ENCODE results near the gene PSME3IP1.
"Not testable (repeated sequence)": the region's sequence is repeated elsewhere in the genome, so short reads cannot be mapped to it uniquely, and the experiment has no call there.

Gene PSME3IP1

DNA sequence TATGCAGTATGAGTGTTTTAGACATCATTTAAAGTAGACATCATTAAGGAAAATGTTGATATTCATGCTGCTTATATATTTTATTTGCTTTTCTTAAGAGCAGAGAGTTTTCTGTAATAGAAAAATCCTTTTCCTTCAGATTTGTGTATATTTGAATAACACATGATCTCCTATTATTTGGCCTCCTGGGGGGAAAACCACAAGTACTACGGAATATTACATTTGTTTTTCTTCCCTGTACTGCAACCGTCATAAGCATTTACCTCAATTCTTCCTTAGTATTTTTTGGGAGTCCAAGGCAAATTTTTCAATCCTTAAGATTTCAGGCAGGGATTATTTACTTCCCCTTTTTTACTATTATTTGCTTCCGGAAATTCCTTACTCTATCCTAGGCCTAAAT, 6.3 kb upstream of the PSME3IP1 start:
- Histone ChIP-seq H3K4me1 (ENCODE audit: control insufficient read depth, insufficient read depth, low read length) (peaks cover 30% of the 10 kb centered on the region), H3K27ac (ENCODE audit: low read depth, low read length) (no peak overlapping the region), H3K9ac (ENCODE audit: low read length) (no peak overlapping the region), H3K36me3 (ENCODE audit: control insufficient read depth, insufficient read depth, low read length) (no peaks in the 10 kb centered on the region), H3K4me3 (ENCODE audit: low read length) (no peak overlapping the region), H3K27me3 (ENCODE audit: control insufficient read depth, insufficient read depth, low read length) (no peaks in the 10 kb centered on the region)

DNA sequence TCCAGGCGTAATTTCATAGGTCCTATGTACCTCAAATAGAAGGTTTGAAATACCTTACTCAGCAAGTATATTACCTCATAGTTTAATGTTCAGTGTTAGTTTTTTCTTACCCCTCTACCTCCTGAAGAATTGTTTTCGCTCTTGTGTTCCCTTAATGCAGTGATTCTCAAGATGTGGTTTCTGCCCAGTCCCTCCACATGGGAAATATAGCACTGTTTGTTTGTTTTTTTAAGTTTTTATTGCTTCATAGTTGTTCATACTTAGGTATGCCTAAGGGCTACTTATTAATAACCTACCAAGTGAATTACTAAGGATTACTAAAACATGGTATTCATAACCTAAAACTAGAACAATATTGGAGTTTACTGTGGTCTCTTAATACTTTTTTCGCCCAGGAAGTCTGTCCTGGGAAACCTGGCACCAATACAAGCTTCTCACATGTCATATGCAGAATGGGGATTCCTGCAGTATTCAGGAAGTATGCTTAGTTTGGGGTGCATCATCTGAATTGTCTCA, 5.3 kb upstream of the PSME3IP1 start:
- H3K27ac ChIP-seq (ENCODE audit: low read depth, low read length): no peak overlapping the region

GRCh38 chr16:57190136-57190535, 4.3 kb upstream of the PSME3IP1 start:
- Histone ChIP-seq H3K4me1 (ENCODE audit: control insufficient read depth, insufficient read depth, low read length) (peaks cover 19% of the 10 kb centered on the region), H3K9ac (ENCODE audit: low read length) (no peak overlapping the region)

More for the DNA sequence above, 5.3 kb upstream of the PSME3IP1 start:
- Histone ChIP-seq H3K36me3 (ENCODE audit: control insufficient read depth, insufficient read depth, low read length) (no peaks in the 10 kb centered on the region), H3K9ac (ENCODE audit: low read length) (no peak overlapping the region), H3K27me3 (ENCODE audit: control insufficient read depth, insufficient read depth, low read length) (no peaks in the 10 kb centered on the region), H3K4me1 (ENCODE audit: control insufficient read depth, insufficient read depth, low read length) (peaks cover 20% of the 10 kb centered on the region), H3K4me3 (ENCODE audit: low read length) (no peak overlapping the region)

GRCh38 chr16:57189527-57189926, 3.7 kb upstream of the PSME3IP1 start:
- peaks cover 23% of the 10 kb centered on the region for H3K4me1 ChIP-seq (ENCODE audit: control insufficient read depth, insufficient read depth, low read length)
- not testable (repeated sequence) for H3K9ac ChIP-seq (ENCODE audit: low read length); H3K4me3 ChIP-seq (ENCODE audit: low read length); H3K27me3 ChIP-seq (ENCODE audit: control insufficient read depth, insufficient read depth, low read length); H3K36me3 ChIP-seq (ENCODE audit: control insufficient read depth, insufficient read depth, low read length); H3K27ac ChIP-seq (ENCODE audit: low read depth, low read length)

More at GRCh38 chr16:57190136-57190535, 4.3 kb upstream of the PSME3IP1 start:
- Histone ChIP-seq H3K4me3 (ENCODE audit: low read length) (no peak overlapping the region), H3K27ac (ENCODE audit: low read depth, low read length) (no peak overlapping the region), H3K27me3 (ENCODE audit: control insufficient read depth, insufficient read depth, low read length) (no peaks in the 10 kb centered on the region), H3K36me3 (ENCODE audit: control insufficient read depth, insufficient read depth, low read length) (no peaks in the 10 kb centered on the region)

DNA sequence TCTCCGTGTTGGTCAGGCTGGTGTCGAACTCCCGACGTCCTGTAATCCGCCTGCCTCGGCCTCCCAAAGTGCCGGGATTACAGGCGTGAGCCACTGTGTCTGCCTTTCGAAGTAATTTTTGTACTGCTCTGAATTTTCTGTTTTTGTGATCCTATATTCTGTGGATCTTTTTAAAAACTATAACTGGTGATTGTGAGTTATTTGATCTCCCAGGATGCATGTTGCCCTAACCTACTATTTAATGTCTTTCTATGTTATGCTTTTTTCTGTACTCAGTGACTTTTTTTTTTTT, 2.8 kb upstream of the PSME3IP1 start:
- no peak overlapping the region for H3K4me3 ChIP-seq (ENCODE audit: low read length)
- H3K4me1 ChIP-seq (ENCODE audit: control insufficient read depth, insufficient read depth, low read length): peaks cover 17% of the 10 kb centered on the region
- H3K27me3 ChIP-seq (ENCODE audit: control insufficient read depth, insufficient read depth, low read length): no peaks in the 10 kb centered on the region
- no peak overlapping the region for H3K27ac ChIP-seq (ENCODE audit: low read depth, low read length)
- H3K9ac ChIP-seq (ENCODE audit: low read length): no peak overlapping the region
- H3K36me3 ChIP-seq (ENCODE audit: control insufficient read depth, insufficient read depth, low read length): no peaks in the 10 kb centered on the region

GRCh38 chr16:57187902-57188710, 2.3 kb upstream of the PSME3IP1 start:
- H3K27me3 ChIP-seq (ENCODE audit: control insufficient read depth, insufficient read depth, low read length); H3K9ac ChIP-seq (ENCODE audit: low read length): not testable (repeated sequence)

DNA sequence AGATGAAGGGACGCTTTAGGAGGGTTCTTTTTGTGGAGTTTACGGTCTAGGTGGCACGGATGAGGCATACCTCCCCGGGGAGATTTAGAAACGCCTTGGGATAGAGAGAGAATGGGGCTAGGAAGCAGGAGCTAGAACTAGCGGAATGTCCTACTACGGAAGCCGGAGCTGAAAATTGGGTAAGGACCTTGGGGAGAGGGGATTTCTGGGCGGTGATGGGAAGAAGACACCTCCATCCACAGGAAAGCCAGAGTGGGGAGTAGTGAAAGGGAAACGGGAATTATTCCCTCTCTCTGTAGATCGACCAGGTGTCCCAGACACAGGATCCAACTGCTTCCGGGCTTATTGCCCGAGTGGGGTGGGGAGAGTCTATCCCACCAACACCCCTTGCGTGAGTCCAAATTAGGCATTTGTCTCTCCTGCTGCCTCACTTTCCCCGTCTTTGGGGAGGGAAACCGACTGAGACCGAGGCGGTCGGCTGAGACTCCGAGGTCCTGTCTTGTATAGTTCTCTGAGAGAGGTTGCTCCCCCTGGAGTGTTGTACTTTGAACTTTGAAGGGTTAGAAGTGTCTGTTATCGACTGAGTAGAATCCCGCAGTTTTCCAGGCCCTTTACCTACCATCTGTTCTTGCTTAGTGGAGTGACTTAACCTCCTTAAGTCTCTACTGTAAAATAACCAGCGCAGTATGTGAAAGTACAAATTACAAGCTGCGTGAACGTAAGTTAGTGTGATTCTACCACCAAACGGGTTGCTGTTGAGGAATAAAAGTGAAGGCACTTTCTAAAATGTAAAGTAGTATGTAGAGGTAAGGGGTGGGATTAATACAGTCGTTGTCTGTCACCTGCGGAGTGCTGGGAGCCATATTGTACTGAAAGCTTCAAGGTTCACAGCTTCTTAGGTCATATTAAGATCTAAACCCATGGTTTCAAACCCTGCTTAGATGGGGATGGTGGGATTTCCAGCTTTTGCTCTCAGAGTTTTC, 1.3 kb upstream of the PSME3IP1 start:
- Histone ChIP-seq H3K4me3 (ENCODE audit: low read length) (peak overlapping the region; percentile 97), H3K27ac (ENCODE audit: low read depth, low read length) (peak overlapping the region; percentile 97), H3K9ac (ENCODE audit: low read length) (peak overlapping the region; percentile 63), H3K36me3 (ENCODE audit: control insufficient read depth, insufficient read depth, low read length) (no peaks in the 10 kb centered on the region), H3K27me3 (ENCODE audit: control insufficient read depth, insufficient read depth, low read length) (no peaks in the 10 kb centered on the region), H3K4me1 (ENCODE audit: control insufficient read depth, insufficient read depth, low read length) (peaks cover 15% of the 10 kb centered on the region)

More at GRCh38 chr16:57187902-57188710, 2.3 kb upstream of the PSME3IP1 start:
- H3K36me3 ChIP-seq (ENCODE audit: control insufficient read depth, insufficient read depth, low read length); H3K27ac ChIP-seq (ENCODE audit: low read depth, low read length): not testable (repeated sequence)
- H3K4me1 ChIP-seq (ENCODE audit: control insufficient read depth, insufficient read depth, low read length): peaks cover 17% of the 10 kb centered on the region
- H3K4me3 ChIP-seq (ENCODE audit: low read length): peak overlapping the region; percentile 97

- H3K27me3 ChIP-seq (ENCODE audit: control insufficient read depth, insufficient read depth, low read length): no peaks in the 10 kb centered on the region
- peaks cover 10% of the 10 kb centered on the region for H3K4me1 ChIP-seq (ENCODE audit: control insufficient read depth, insufficient read depth, low read length)
- H3K4me3 ChIP-seq (ENCODE audit: low read length): peak overlapping the region; percentile 86
- H3K27ac ChIP-seq (ENCODE audit: low read depth, low read length): peak overlapping the region; percentile 94
- H3K9ac ChIP-seq (ENCODE audit: low read length): peak overlapping the region; percentile 88
- no peaks in the 10 kb centered on the region for H3K36me3 ChIP-seq (ENCODE audit: control insufficient read depth, insufficient read depth, low read length)
These were observed 344 bp downstream of the PSME3IP1 start for GRCh38 chr16:57185446-57185944.

DNA sequence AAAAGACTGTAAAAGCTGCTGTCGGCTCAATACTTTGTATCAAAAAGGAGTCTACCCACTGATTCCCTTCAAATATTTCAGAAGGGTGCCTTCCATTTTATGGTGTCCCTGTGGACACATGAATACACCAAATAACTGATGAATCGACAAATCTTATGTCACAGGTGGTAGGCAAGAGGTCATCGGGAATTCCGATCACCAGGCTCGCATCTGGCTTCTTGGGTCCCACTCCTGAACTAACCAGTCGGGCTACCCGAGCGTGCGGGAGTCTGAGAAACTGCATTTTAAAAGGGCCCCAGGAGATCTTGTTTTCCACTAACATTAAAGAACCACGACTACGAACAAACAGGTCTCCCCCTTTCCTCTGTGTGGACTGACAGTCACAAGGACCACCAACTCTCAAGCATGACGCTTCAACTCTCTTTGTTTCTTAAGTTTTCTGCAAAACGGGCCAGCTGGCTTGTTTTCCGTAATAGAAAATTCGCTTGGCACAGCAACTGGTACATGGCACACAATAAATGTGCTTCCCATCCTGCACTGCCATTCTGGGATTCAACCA, 873 bp downstream of the PSME3IP1 start:
- Histone ChIP-seq H3K4me1 (ENCODE audit: control insufficient read depth, insufficient read depth, low read length) (peaks cover 9% of the 10 kb centered on the region), H3K27ac (ENCODE audit: low read depth, low read length) (peak overlapping the region; percentile 94)

DNA sequence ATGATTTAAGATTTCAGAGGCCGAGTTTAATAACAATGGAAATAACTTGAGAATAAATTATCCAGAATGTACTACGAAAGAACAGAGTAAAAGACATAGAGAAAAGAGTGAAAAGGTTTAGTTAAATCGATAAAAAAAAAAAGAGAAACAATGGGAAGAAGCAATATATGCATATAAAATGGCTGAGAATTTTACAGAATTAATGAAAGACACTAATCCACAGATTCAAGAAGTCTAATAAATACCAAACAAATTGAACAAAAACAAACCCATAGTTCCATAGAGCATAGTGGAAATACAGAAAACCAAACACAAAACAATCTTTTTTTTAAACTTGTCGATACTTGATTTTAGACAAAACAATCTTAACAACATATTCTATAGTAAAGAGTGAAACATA, 1.7 kb downstream of the PSME3IP1 start:
- Histone ChIP-seq H3K9ac (ENCODE audit: low read length) (no peak overlapping the region), H3K4me3 (ENCODE audit: low read length) (no peak overlapping the region), H3K36me3 (ENCODE audit: control insufficient read depth, insufficient read depth, low read length) (no peaks in the 10 kb centered on the region), H3K4me1 (ENCODE audit: control insufficient read depth, insufficient read depth, low read length) (peaks cover 9% of the 10 kb centered on the region), H3K27me3 (ENCODE audit: control insufficient read depth, insufficient read depth, low read length) (no peaks in the 10 kb centered on the region), H3K27ac (ENCODE audit: low read depth, low read length) (no peak overlapping the region)

More for the DNA sequence above, 873 bp downstream of the PSME3IP1 start:
- Histone ChIP-seq H3K9ac (ENCODE audit: low read length) (peak overlapping the region; percentile 88), H3K4me3 (ENCODE audit: low read length) (peak overlapping the region; percentile 86), H3K27me3 (ENCODE audit: control insufficient read depth, insufficient read depth, low read length) (no peaks in the 10 kb centered on the region), H3K36me3 (ENCODE audit: control insufficient read depth, insufficient read depth, low read length) (no peaks in the 10 kb centered on the region)

DNA sequence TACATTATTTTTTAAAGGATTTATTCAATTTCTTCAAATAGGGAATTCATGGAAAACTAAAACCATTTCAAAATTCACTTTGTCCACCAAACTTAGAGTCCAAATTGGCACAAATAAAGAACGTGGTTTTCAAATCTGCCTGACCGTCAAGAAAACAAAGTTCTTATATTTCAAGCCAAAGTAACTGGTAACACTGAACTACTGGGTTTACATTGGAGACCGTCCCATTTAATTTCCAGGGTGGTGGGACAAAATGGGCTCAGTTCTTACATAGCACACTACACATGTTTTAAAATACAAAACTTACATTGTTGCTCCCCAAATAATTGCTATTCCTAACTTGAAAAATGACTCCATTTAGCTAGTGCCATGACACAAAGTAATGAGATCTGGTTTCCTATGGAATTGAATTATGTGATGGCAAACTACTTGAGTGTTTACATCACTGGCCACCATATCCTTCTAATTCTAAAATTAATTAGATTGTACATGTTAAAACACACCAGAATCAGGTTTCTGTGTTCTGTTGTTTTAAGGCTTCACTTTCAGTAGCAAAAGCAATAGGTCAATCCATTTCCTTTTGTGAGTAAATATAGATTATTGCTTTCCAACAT, 6.5 kb downstream of the PSME3IP1 start:
- Histone ChIP-seq H3K36me3 (ENCODE audit: control insufficient read depth, insufficient read depth, low read length) (peaks cover 2% of the 10 kb centered on the region), H3K27me3 (ENCODE audit: control insufficient read depth, insufficient read depth, low read length) (no peaks in the 10 kb centered on the region), H3K27ac (ENCODE audit: low read depth, low read length) (no peak overlapping the region), H3K4me1 (ENCODE audit: control insufficient read depth, insufficient read depth, low read length) (no peaks in the 10 kb centered on the region), H3K4me3 (ENCODE audit: low read length) (no peak overlapping the region), H3K9ac (ENCODE audit: low read length) (no peak overlapping the region)

Data from rectal smooth muscle tissue (tissue), 1 donor.